K562 (cell line): ENCODE data around the gene FHIP2A.

Experiments
- CTBP1 ChIP-seq: fragments of 450-650 bp; IDR thresholded peaks from 2 replicates; pipeline ENCODE4 v1.6.1; 2016; ENCODE audit warnings: borderline replicate concordance
- FOXK2 ChIP-seq, 2 experiments: fragments of 450-650 bp; IDR thresholded peaks in 1 of 2; conservative IDR thresholded peaks in 1 of 2; 2 replicates each; pipeline ENCODE4 v1.6.1; 2016; ENCODE audit warnings: low read depth in 2 of 2, mild to moderate bottlenecking in 1 of 2
- GABPA ChIP-seq: fragments of 200-800 bp; sonication (Bioruptor generic); conservative IDR thresholded peaks from 2 replicates; pipeline ENCODE4 v1.6.1; 2016; ENCODE audit warnings: low read depth, missing genetic modification characterization, missing compliant biosample characterization
- MXI1 ChIP-seq: IDR thresholded peaks from 2 replicates; pipeline ENCODE4 v1.6.1; 2011; ENCODE audit warnings: low read depth, mild to moderate bottlenecking, improper control_type of control experiment, low read length
- RAD21 ChIP-seq, 2 experiments: fragments of 250-450 bp in 1 of 2; fragments of 450-650 bp in 1 of 2; sonication (Bioruptor Pico) in 1 of 2; formaldehyde crosslinking in 1 of 2; IDR thresholded peaks in 1 of 2; conservative IDR thresholded peaks in 1 of 2; 2 replicates each; pipeline versions ENCODE4 v1.4.0 to v1.8.0; 2020 to 2022; ENCODE audit warnings: mild to moderate bottlenecking in 2 of 2, moderate library complexity in 1 of 2
- RAD51 ChIP-seq: fragments of 450-650 bp; IDR thresholded peaks from 2 replicates; pipeline ENCODE4 v1.7.1; 2016; ENCODE audit warnings: low read depth, mild to moderate bottlenecking, borderline replicate concordance
- RBM14 ChIP-seq: fragments of 200-400 bp; formaldehyde crosslinking; IDR thresholded peaks from 2 replicates; pipeline ENCODE4 v1.6.1; 2018; ENCODE audit warnings: low read depth, mild to moderate bottlenecking, low read length, moderate library complexity, borderline replicate concordance; ENCODE audit not compliant: insufficient read depth
- ZNF354B ChIP-seq: fragments of 250-450 bp; sonication (Bioruptor Pico); IDR thresholded peaks from 2 replicates; pipeline ENCODE4 v1.4.0; 2020
- TF ChIP-seq, protein P1 (sequence below): sonication (generic); formaldehyde crosslinking; IDR thresholded peaks from 2 replicates; pipeline ENCODE4 v1.8.0; 2023; ENCODE audit warnings: mild to moderate bottlenecking, missing genetic modification reagents

DNA sequence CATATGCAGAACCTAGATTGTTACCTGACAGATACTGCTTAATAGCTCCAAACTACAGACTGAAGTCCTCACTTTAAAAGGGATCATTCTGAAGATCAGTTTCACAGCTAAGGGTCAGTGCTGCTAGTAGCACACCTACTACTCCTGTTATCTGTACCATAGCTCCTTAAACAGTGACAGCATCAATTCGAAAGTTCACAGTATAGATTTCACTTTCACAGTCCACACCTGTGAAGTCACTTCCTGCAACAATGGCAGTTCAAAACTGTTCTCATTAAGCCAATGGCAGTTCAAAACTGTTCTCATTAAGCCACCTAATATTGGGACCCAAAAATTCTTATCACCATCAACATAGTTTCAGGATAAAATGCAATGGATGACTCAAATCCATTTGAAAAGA lies 10.7 kb upstream of the FHIP2A start:
- TF ChIP-seq RAD21 (CRISPR knock-in tag; conservative IDR thresholded peaks at IDR 0.05 in 1 of 2, IDR thresholded peaks at IDR 0.05 in 1 of 2) (no peak), FOXK2 (conservative IDR thresholded peaks at IDR 0.05 in 1 of 2, IDR thresholded peaks at IDR 0.05 in 1 of 2; ENCODE audit: low read depth in 2 of 2) (no peak), GABPA (tag) (no peak), RAD51 (no peak), CTBP1 (no peak), MXI1 (no peak), ZNF354B (no peak), RBM14 (no peak)
- TF ChIP-seq, protein P1, sequence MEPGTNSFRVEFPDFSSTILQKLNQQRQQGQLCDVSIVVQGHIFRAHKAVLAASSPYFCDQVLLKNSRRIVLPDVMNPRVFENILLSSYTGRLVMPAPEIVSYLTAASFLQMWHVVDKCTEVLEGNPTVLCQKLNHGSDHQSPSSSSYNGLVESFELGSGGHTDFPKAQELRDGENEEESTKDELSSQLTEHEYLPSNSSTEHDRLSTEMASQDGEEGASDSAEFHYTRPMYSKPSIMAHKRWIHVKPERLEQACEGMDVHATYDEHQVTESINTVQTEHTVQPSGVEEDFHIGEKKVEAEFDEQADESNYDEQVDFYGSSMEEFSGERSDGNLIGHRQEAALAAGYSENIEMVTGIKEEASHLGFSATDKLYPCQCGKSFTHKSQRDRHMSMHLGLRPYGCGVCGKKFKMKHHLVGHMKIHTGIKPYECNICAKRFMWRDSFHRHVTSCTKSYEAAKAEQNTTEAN (CRISPR knock-in tag) = no peak
